GM12878 (cell line): ENCODE measurements around the gene AGAP2. TPM values are rescaled to one million over a fixed set of nuclear protein-coding genes. Genes with fewer than 3 reads are reported as not detected.

Experiments used
- ATAC-seq: fragments of 200-7000 bp; cut with Tn5 transposase; 3 replicates; pipeline ENCODE4 v1.9.1; 2020; ENCODE audit warnings: mild to moderate bottlenecking, moderate library complexity
- BruUV-seq: library from RNA; stranded (reverse); fragments of 400-500 nt; replicated peaks from 2 replicates; lab custom pipeline; 2021; lab: Mats Ljungman, UMichigan
- CTCF ChIA-PET: fragments of 300-600 bp; sonication (Branson Sonifier 250); formaldehyde crosslinking; extraction: SDS; loops from one replicate; lab custom pipeline; 2021; ENCODE audit warnings: inconsistent platforms; lab: Yijun Ruan, JAX
- POLR2A ChIA-PET: fragments of 350-600 bp; formaldehyde crosslinking; extraction: SDS; loops from one replicate; lab custom pipeline; 2021; ENCODE audit warnings: inconsistent platforms; lab: Charles Lee
- RAD21 ChIA-PET: fragments of 300-600 bp; sonication (Branson Sonifier 250); formaldehyde crosslinking; loops from one replicate; lab custom pipeline; 2023; ENCODE audit warnings: antibody characterized with exemption; ENCODE audit not compliant: unreplicated experiment; lab: Charles Lee
- SMC1A ChIA-PET: fragments of 300-600 bp; sonication (Branson Sonifier 250); formaldehyde crosslinking; loops from one replicate; lab custom pipeline; 2023; ENCODE audit not compliant: unreplicated experiment, uncharacterized antibody; lab: Charles Lee
- DNase-seq: peaks from one replicate; pipeline ENCODE4 v3.0.0-alpha.2; 2011; ENCODE audit warnings: low read depth, low spot score
- FAIRE-seq: peaks from 3 replicates; lab custom pipeline; 2011; peaks lifted over from hg19 to GRCh38; lab: Jason Lieb, UNC
- H2AFZ ChIP-seq: 2 replicates; pipeline ENCODE4 v1.6.0; 2011; ENCODE audit warnings: low read depth, low read length, control low read depth; ENCODE audit not compliant: control insufficient read depth
- H3K27ac ChIP-seq: 2 replicates; pipeline ENCODE4 v1.5.1; 2011; ENCODE audit warnings: control low read depth; ENCODE audit not compliant: control insufficient read depth, insufficient read depth
- H3K27me3 ChIP-seq, 2 experiments: replicated peaks in 1 of 2; 2 replicates each; pipeline versions ENCODE4 v1.6.0 to v1.6.1; 2011; ENCODE audit warnings: low read length in 1 of 2; ENCODE audit not compliant: control insufficient read depth in 2 of 2, insufficient read depth in 2 of 2
- H3K36me3 ChIP-seq, 2 experiments: 2 replicates each; pipeline ENCODE4 v1.5.1; 2011; ENCODE audit warnings: low read length in 1 of 2; ENCODE audit not compliant: control insufficient read depth in 2 of 2, insufficient read depth in 2 of 2
- H3K4me1 ChIP-seq: 2 replicates; pipeline ENCODE4 v1.6.1; 2011; ENCODE audit warnings: mild to moderate bottlenecking, low read length, moderate library complexity, mixed read lengths; ENCODE audit not compliant: control insufficient read depth, insufficient read depth
- H3K4me2 ChIP-seq: 2 replicates; pipeline ENCODE4 v1.6.0; 2011; ENCODE audit warnings: control low read depth; ENCODE audit not compliant: control insufficient read depth, insufficient read depth
- H3K4me3 ChIP-seq: fragments of 200-600 bp; sonication (generic); 2 replicates; pipeline ENCODE4 v1.5.1; 2016
- H3K79me2 ChIP-seq: 2 replicates; pipeline ENCODE4 v1.6.0; 2011; ENCODE audit warnings: low read length; ENCODE audit not compliant: control insufficient read depth, insufficient read depth
- H3K9ac ChIP-seq: 2 replicates; pipeline ENCODE4 v1.8.0; 2011; ENCODE audit warnings: low read length, control low read depth, mixed read lengths; ENCODE audit not compliant: control insufficient read depth, insufficient read depth
- H3K9me3 ChIP-seq: replicated peaks from 3 replicates; pipeline ENCODE4 v1.5.1; 2011; ENCODE audit warnings: mild to moderate bottlenecking, low read length; ENCODE audit not compliant: control insufficient read depth, insufficient read depth
- H4K20me1 ChIP-seq: 2 replicates; pipeline ENCODE4 v1.6.0; 2011; ENCODE audit not compliant: control insufficient read depth, insufficient read depth
- SMAD5 ChIP-seq: IDR thresholded peaks from 2 replicates; pipeline ENCODE4 v1.6.1; 2016; ENCODE audit warnings: antibody characterized with exemption, low read depth
- STAT1 ChIP-seq: fragments of 450-650 bp; conservative IDR thresholded peaks from 2 replicates; pipeline ENCODE4 v1.6.1; 2014; ENCODE audit warnings: antibody characterized with exemption, mild to moderate bottlenecking
- ZBED1 ChIP-seq: IDR thresholded peaks from 2 replicates; pipeline ENCODE4 v1.6.1; 2016; ENCODE audit warnings: borderline replicate concordance
- WGBS: methylation state at CpG from one replicate; pipeline ENCODE4 v1.1.6; 2016; ENCODE audit warnings: low lambda C conversion rate; ENCODE audit not compliant: insufficient replicate concordance, insufficient coverage; ENCODE audit errors: missing lambda C conversion rate; 5-methylcytosine and 5-hydroxymethylcytosine counted together
- in situ Hi-C: fragments of 300-500 bp; cut with MboI; formaldehyde crosslinking; loops from 9 replicates; pipeline ENCODE4 v1.14.3; 2018; ENCODE audit warnings: mixed read lengths
- intact Hi-C: fragments of 100-400 bp; cut with micrococcal nuclease; formaldehyde crosslinking; loops from one replicate; pipeline ENCODE4 v1.14.2; 2022; ENCODE audit not compliant: unreplicated experiment
- polyA plus RNA-seq, 11 experiments: library from polyadenylated mRNA; depleted of rRNA in 4 of 11; unstranded in 6 of 11; stranded (reverse) in 5 of 11; fragments of >200 nt; fragmentation: Nextera tagmentation in 4 of 11; fragmentation: Illumina TruSeq in 1 of 11; extraction: Ambion mirVana in 4 of 11; extraction: Trizol in 1 of 11; gene quantifications; 1 replicate in 1 of 11; 2 replicates in 10 of 11; pipeline versions ENCODE4 v1.2.1 to v1.2.3, GENCODE V29; 2011 to 2016; ENCODE audit warnings: inconsistent platforms in 2 of 11, missing spikeins in 2 of 11, low read depth in 1 of 11
- total RNA-seq, 4 experiments: library from RNA; depleted of rRNA in 3 of 4; stranded (reverse); fragments of >200 nt in 3 of 4; fragmentation: Illumina TruSeq in 1 of 4; extraction: Trizol in 1 of 4; gene quantifications; 2 replicates each; pipeline versions ENCODE4 v1.2.1 to v1.2.3, GENCODE V29; 2013 to 2021

AGAP2 gene
- total and polyA plus RNA-seq, 10 of the 15 experiments (the other 5 are each of a cell fraction or from before 2014, with no cell fraction given): 0.29 to 19.8 (median 11.0) TPM

- ChIA-PET CTCF (interaction anchor here (0.7 to 1.1 kb wide), 2 partner anchors 7 to 164 kb away, joined by 3 to 5 read pairs; no protein-coding TSS in a partner anchor), SMC1A (interaction anchor here (1.0 to 1.8 kb wide), 2 partner anchors 8 to 35 kb away, joined by 3 to 4 read pairs; no protein-coding TSS in a partner anchor), RAD21 (no interaction called here), POLR2A (no interaction called here)
- Histone ChIP-seq H2AFZ (no peak overlapping the region), H4K20me1 (no peaks in the 10 kb centered on the region), H3K9me3 (no peaks in the 10 kb centered on the region), H3K79me2 (peaks cover 37% of the 10 kb centered on the region), H3K27me3 (no peaks in the 10 kb centered on the region), H3K9ac (no peak overlapping the region), H3K4me1 (peaks cover 24% of the 10 kb centered on the region), H3K36me3 (peaks cover 6 to 7% of the 10 kb centered on the region in 2 experiments), H3K4me3 (no peak overlapping the region), H3K27ac (no peak overlapping the region), H3K4me2 (no peak overlapping the region)
- no TSS peak for BruUV-seq
- in situ Hi-C loops (no loop called here), intact Hi-C loops (no loop called here)
- peak; percentile 29; the same call in 1 of the 2 replicates for TF ChIP-seq SMAD5
- no peak for TF ChIP-seq ZBED1
- ATAC-seq: no peak
- FAIRE-seq: no peak
- 98% methylated on average over 5 of the region's 5 CpGs for WGBS
- no peak for DNase-seq
Measured at GRCh38 chr12:57749061-57749460, 10.5 kb upstream of the AGAP2 start.

GRCh38 chr12:57746025-57746424 lies 7.5 kb upstream of the AGAP2 start:
- intact Hi-C loops: no loop called here
- ChIA-PET SMC1A (interaction anchor here (2.4 kb wide), 1 partner anchor 10 kb away, joined by 14 read pairs; no protein-coding TSS in a partner anchor), CTCF (interaction anchor here (1.1 to 2.9 kb wide), 2 partner anchors 10 to 170 kb away, joined by 3 to 28 read pairs; no protein-coding TSS in a partner anchor), POLR2A (interaction anchor here (0.5 to 3.0 kb wide), 2 partner anchors 10 to 25 kb away, joined by 3 to 19 read pairs; partner anchors contain the start of gene MARCHF9), RAD21 (no interaction called here)
- no peak for ATAC-seq
- Histone ChIP-seq H3K27me3 (no peaks in the 10 kb centered on the region), H3K9me3 (no peaks in the 10 kb centered on the region), H3K4me2 (peak overlapping the region; percentile 84), H4K20me1 (no peaks in the 10 kb centered on the region), H3K9ac (peak overlapping the region; percentile 93; the same call in 1 of the 2 replicates), H3K4me3 (peak overlapping the region; percentile 91), H3K36me3 (peaks cover 6 to 7% of the 10 kb centered on the region in 2 experiments), H2AFZ (no peak overlapping the region), H3K4me1 (peaks cover 21% of the 10 kb centered on the region), H3K27ac (no peak overlapping the region), H3K79me2 (peaks cover 34% of the 10 kb centered on the region)
- 61% methylated on average over 3 of the region's 3 CpGs for WGBS
- in situ Hi-C loops: no loop called here
- BruUV-seq: no TSS peak
- no peak for FAIRE-seq
- TF ChIP-seq STAT1 (no peak), ZBED1 (0 out of 2 replicates have a peak, but pooled peaks have one; percentile 8)
- DNase-seq: no peak
